Stimulated activated memory B cell treated with anti-CD40 and anti-IgM and Interleukin-4, amounts not matched to agents 10 μg/mL and 1 μg/mL and 100 μg/mL, for 72 hours (primary cell): ENCODE data around the gene CRTC1.
A peak's percentile ranks its signal among the peaks of the same experiment; 100 is the strongest.

Experiments used
- ATAC-seq: fragments of 150-1000 bp; cut with Tn5 transposase; 2 replicates; pipeline ENCODE4 v1.10.0; 2021
- H3K27ac Mint-ChIP-seq: one replicate; pipeline ENCODE4 v1.8.0; 2022; ENCODE audit warnings: mild to moderate bottlenecking, mixed read lengths
- H3K27me3 Mint-ChIP-seq: one replicate; pipeline ENCODE4 v1.8.0; 2022; ENCODE audit warnings: mixed read lengths
- H3K36me3 Mint-ChIP-seq: one replicate; pipeline ENCODE4 v1.8.0; 2022; ENCODE audit warnings: mixed read lengths
- H3K4me1 Mint-ChIP-seq: one replicate; pipeline ENCODE4 v1.8.0; 2022; ENCODE audit warnings: mixed read lengths
- H3K4me3 Mint-ChIP-seq: one replicate; pipeline ENCODE4 v1.8.0; 2022; ENCODE audit warnings: mild to moderate bottlenecking, moderate library complexity, mixed read lengths
- H3K9me3 Mint-ChIP-seq: one replicate; pipeline ENCODE4 v1.8.0; 2022; ENCODE audit warnings: mixed read lengths

The CRTC1 gene

GRCh38 chr19:18746401-18747325, 63.2 kb downstream of the CRTC1 start:
- ATAC-seq, result no peak
- Mint-ChIP-seq H3K36me3 (peaks cover 22% of the 10 kb centered on the region), H3K4me3 (no peak overlapping the region), H3K27ac (no peak overlapping the region), H3K4me1 (no peaks in the 10 kb centered on the region), H3K27me3 (no peaks in the 10 kb centered on the region), H3K9me3 (no peaks in the 10 kb centered on the region)

DNA sequence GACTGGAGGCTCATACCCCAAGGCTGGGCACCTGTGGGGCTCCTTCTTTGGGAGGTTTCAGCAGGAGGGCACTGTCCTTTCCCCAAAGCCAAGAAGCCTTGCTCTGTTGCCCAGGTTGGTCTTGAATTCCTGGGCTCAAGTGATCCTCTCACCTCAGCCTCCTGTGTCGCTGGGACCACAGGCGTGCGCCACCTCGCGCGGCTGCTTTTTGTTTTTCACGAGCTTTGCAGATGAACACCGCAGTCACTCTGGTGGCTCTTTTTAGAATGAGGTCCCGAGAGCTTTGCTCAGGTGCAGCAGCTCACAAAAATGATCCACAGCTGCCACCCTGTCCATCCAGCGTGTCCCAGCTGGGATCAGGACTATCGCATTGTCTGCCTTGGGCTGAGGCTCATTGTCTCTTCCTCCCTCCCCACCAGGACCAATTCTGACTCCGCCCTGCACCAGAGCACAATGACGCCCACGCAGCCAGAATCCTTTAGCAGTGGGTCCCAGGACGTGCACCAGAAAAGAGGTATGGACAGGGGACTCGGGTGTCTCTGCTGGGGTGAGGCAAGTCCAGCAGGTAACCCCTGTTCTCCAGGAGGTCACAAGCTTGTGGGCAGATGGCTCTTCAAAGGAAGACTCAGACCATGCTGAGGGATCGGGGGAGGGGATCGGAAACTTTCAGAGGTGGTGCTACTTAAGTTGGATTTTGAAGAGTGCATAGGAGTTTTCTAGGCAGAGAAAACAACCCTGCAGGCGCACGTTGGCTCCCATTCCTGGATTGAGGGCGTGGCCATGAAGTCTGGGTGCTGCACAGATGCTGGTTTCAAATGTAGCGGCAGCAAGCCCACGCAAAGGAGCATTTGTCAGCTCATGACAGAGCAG, 66.1 kb downstream of the CRTC1 start:
- no peak overlapping the region for H3K4me3 Mint-ChIP-seq
- no peak for ATAC-seq
- peaks cover 31% of the 10 kb centered on the region for H3K36me3 Mint-ChIP-seq
- H3K4me1 Mint-ChIP-seq, result no peaks in the 10 kb centered on the region
- H3K27ac Mint-ChIP-seq, result no peak overlapping the region
- no peaks in the 10 kb centered on the region for H3K9me3 Mint-ChIP-seq
- no peaks in the 10 kb centered on the region for H3K27me3 Mint-ChIP-seq

DNA sequence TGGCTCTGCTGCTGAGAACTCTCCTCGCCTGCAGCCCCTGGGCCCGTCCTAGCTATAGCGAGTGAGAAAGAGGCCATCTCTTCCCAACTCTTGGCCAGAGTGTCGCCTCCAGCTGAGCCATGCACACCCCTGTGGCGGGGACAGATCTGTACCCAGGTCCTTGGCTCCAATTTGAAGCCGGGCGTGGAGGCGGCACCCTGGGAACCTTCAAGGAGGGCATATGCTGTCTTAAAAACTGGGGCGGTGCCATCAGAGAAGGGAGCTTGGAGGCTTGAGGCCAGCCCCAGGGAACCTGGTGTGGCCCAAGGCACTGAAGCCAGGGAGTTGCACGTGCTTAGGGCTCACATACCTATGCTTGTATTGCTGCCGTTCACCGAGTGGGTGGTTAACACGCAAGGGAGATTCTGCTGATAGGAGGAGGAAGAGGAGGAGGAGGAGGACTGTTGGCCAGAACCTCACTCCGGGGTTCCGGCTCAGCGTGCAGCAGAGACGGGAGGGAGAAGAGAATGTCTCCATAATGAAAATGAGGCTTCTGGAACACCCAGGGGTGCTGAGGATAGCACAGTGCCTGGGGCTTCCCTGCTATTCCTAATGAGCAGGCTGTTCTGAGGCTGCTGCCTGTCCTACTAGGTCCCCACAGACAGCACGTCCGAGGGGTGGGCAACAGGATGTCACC, 67.0 kb downstream of the CRTC1 start:
- Mint-ChIP-seq H3K27me3 (no peaks in the 10 kb centered on the region), H3K9me3 (no peaks in the 10 kb centered on the region), H3K4me3 (no peak overlapping the region), H3K27ac (no peak overlapping the region), H3K36me3 (peaks cover 31% of the 10 kb centered on the region), H3K4me1 (no peaks in the 10 kb centered on the region)
- no peak for ATAC-seq

DNA sequence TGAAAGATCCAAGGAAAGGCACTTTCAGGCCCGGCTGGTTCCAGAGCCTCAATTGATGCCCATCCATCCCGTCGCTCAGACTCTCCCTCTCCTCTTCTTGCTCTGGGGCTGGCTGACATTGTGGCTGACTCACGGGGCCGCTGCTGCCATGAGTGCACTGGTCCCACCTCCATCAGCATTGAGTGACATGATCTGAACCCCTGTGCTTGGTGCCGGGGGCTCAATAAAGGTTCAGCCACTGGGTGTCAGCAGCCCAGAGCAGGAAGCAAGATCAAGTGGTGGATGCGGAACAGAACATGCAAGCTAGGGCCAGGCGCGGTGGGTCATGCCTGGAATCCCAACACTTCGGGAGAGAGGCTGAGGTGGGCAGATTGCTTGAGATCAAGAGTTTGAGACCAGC, 68.1 kb downstream of the CRTC1 start:
- Mint-ChIP-seq H3K9me3 (no peaks in the 10 kb centered on the region), H3K36me3 (peaks cover 31% of the 10 kb centered on the region), H3K4me1 (no peaks in the 10 kb centered on the region), H3K27me3 (no peaks in the 10 kb centered on the region), H3K4me3 (no peak overlapping the region), H3K27ac (no peak overlapping the region)
- ATAC-seq, result no peak

DNA sequence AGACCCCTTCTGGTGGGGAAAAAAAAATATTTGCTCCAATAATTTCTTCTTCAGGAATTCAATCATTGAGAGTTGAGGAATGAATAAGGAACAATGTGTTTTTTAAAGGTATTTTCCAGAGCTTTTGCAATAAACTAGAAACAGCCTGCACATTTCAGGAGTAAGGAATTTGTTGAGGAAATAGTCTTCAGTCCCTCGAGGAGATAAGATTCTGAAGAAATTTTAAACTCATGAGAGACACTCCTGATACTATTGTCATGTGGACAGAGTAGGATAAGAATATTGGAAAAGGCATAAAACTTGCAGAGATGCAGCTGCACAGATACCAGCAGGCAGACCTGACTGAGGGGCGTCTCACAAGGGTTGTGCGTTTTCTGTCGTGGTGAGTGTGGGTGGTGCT, 71.0 kb downstream of the CRTC1 start:
- no peak overlapping the region for H3K27ac Mint-ChIP-seq
- no peaks in the 10 kb centered on the region for H3K4me1 Mint-ChIP-seq
- ATAC-seq, result no peak
- no peaks in the 10 kb centered on the region for H3K27me3 Mint-ChIP-seq
- no peaks in the 10 kb centered on the region for H3K9me3 Mint-ChIP-seq
- no peak overlapping the region for H3K4me3 Mint-ChIP-seq
- H3K36me3 Mint-ChIP-seq, result peaks cover 31% of the 10 kb centered on the region

GRCh38 chr19:18756896-18757295, 73.4 kb downstream of the CRTC1 start:
- Mint-ChIP-seq H3K4me1 (no peaks in the 10 kb centered on the region), H3K9me3 (no peaks in the 10 kb centered on the region), H3K36me3 (peaks cover 7% of the 10 kb centered on the region), H3K4me3 (no peak overlapping the region), H3K27ac (no peak overlapping the region), H3K27me3 (no peaks in the 10 kb centered on the region)
- no peak for ATAC-seq

DNA sequence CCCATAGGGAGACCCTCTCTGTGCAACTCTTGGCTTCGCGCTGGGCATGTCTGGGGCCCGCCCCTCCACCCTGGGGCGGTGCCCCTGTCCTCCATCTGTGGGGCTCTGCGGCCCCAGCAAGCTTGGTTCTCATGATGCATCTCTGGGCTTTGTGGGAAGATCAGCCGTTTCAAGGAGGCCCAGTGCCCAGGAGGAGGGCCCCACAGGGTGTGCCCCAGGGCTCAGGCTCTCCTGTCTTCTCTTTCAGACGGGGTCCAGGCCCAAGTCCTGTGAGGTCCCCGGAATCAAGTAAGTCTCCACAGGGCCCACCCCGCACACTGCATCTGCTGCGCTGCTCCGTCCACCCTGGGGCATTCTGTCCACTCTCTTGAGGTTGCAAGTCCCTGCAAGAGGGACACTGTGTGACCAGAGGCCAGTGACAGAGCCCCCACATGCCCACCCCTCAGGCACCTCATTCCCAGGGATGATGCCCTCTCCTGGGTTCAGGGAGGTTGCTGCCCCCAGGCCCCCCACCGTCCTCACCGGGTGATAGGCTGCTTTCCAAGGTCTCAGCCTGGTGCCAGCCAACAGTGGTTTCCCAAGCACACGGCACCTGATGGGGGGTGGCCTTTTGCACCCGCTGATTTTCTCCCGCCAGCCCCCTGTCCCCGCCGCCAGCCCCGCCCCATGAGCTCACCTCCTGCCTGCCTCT, 76.0 kb downstream of the CRTC1 start:
- peak; percentile 32 for ATAC-seq
- Mint-ChIP-seq H3K27ac (no peak overlapping the region), H3K4me3 (no peak overlapping the region), H3K27me3 (no peaks in the 10 kb centered on the region), H3K9me3 (no peaks in the 10 kb centered on the region), H3K36me3 (no peaks in the 10 kb centered on the region), H3K4me1 (peaks cover 4% of the 10 kb centered on the region)

GRCh38 chr19:18759995-18760426, 76.5 kb downstream of the CRTC1 start:
- no peak for ATAC-seq
- Mint-ChIP-seq H3K9me3 (no peaks in the 10 kb centered on the region), H3K27ac (no peak overlapping the region), H3K4me3 (no peak overlapping the region), H3K4me1 (peaks cover 9% of the 10 kb centered on the region), H3K27me3 (no peaks in the 10 kb centered on the region), H3K36me3 (no peaks in the 10 kb centered on the region)

- Mint-ChIP-seq H3K9me3 (no peaks in the 10 kb centered on the region), H3K36me3 (no peaks in the 10 kb centered on the region), H3K27ac (no peak overlapping the region), H3K4me1 (peaks cover 12% of the 10 kb centered on the region), H3K27me3 (no peaks in the 10 kb centered on the region), H3K4me3 (no peak overlapping the region)
- ATAC-seq, result no peak
These were observed 77.2 kb downstream of the CRTC1 start for GRCh38 chr19:18760440-18761383.

- Mint-ChIP-seq H3K27me3 (no peaks in the 10 kb centered on the region), H3K27ac (no peak overlapping the region), H3K4me1 (peaks cover 12% of the 10 kb centered on the region), H3K9me3 (no peaks in the 10 kb centered on the region), H3K36me3 (no peaks in the 10 kb centered on the region), H3K4me3 (no peak overlapping the region)
- no peak for ATAC-seq
These were observed 78.1 kb downstream of the CRTC1 start for GRCh38 chr19:18761531-18762110.

DNA sequence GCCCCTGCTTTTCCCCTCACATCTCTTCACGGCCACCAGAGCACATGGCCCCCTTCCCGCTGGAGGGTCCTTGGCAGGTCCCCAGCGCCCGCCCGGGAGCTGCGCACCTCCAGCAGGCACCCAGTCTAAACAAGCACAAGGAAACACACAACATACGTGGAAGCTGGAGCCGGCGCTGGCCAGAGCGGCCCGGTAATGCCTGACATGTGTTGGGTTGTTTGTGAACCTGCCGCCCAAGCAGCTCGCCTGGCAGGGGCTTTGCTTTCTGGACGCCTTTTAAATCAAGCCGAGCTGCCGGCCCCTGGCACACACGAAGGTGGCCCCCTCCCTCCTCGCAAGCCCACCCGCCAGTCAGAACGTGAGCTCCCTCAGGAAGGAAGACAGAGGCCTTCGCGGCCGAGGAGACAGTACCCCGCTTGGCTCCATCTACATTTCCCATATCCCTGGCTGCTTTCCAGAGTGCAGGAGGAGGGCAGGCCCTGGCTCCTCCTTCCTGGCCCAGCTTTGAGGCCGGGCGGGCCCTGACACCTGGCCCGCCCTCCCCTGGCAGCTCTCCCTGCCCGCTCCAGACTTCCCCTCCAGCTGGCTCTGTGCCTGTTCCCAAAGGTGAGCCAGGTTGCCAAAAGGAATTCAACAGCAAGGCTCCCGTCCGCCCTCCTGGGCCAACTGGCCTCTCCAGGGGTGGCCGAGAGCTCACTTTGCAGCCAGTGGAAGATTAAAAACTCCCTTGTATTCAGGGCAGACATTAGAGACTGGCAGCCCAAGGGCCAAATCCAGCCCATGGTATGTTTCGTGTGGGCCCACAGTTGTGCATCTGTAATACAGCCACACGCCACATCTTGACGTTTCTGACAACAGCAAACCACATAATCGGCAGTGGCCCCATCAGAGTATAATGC, 78.9 kb downstream of the CRTC1 start:
- Mint-ChIP-seq H3K9me3 (no peaks in the 10 kb centered on the region), H3K4me3 (no peak overlapping the region), H3K4me1 (peaks cover 12% of the 10 kb centered on the region), H3K27ac (no peak overlapping the region), H3K36me3 (no peaks in the 10 kb centered on the region), H3K27me3 (no peaks in the 10 kb centered on the region)
- ATAC-seq, result no peak

- no peak for ATAC-seq
- H3K4me3 Mint-ChIP-seq, result no peak overlapping the region
- H3K9me3 Mint-ChIP-seq, result no peaks in the 10 kb centered on the region
- H3K27me3 Mint-ChIP-seq, result no peaks in the 10 kb centered on the region
- peak overlapping the region; percentile 15 for H3K27ac Mint-ChIP-seq
- H3K36me3 Mint-ChIP-seq, result no peaks in the 10 kb centered on the region
- peaks cover 12% of the 10 kb centered on the region for H3K4me1 Mint-ChIP-seq
These were observed 80.5 kb downstream of the CRTC1 start for GRCh38 chr19:18763674-18764590.
